Measurements from ENCODE around the gene EMILIN3.

The EMILIN3 gene

DNA sequence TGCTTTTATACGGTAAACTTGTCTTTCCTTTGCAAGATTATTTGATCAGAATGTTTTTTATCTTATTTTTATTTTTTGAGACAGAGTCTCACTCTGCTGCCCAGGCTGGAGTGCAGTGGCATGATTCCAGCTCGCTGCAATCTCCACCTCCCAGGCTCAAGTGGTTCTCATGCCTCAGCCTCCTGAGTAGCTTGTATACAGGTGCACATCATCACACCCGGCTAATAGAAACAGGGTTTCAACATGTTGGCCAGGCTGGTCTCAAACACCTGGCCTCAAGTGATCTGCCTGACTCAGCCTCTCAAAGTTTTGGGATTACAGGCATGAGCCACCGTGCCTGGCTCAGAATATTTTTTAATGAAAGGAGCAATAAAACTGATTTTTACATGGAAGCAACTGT lies 34.9 kb downstream of the EMILIN3 start:
- H3K4me3 ChIP-seq (ENCODE audit: low read length), result no peak overlapping the region
- DNase-seq (ENCODE audit: low read depth), result no peak
- TF ChIP-seq, protein P1, sequence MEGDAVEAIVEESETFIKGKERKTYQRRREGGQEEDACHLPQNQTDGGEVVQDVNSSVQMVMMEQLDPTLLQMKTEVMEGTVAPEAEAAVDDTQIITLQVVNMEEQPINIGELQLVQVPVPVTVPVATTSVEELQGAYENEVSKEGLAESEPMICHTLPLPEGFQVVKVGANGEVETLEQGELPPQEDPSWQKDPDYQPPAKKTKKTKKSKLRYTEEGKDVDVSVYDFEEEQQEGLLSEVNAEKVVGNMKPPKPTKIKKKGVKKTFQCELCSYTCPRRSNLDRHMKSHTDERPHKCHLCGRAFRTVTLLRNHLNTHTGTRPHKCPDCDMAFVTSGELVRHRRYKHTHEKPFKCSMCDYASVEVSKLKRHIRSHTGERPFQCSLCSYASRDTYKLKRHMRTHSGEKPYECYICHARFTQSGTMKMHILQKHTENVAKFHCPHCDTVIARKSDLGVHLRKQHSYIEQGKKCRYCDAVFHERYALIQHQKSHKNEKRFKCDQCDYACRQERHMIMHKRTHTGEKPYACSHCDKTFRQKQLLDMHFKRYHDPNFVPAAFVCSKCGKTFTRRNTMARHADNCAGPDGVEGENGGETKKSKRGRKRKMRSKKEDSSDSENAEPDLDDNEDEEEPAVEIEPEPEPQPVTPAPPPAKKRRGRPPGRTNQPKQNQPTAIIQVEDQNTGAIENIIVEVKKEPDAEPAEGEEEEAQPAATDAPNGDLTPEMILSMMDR (IDR thresholded peaks at IDR 0.05; ENCODE audit: insufficient read depth, low read depth, low read length, missing control alignments), result no peak

DNA sequence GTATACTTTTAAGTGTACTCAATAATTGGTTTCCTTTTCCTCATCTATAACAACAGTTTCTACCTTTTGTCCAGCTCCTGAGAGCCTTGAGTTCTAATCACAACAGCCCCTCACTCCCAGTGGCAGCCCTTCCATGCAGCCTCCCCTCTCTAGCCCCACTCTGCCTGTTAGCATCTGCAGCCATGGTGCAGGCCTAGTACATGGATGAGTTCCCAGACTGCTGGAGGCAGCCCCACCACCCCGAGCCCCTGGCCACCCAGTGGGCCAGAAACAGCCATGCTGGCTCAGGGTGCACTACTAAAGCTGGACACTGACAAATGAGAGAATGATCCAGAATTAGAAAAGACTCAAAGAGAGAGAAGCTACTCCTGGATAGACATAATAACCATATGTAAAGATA lies 35.7 kb downstream of the EMILIN3 start:
- no peak for DNase-seq (ENCODE audit: low read depth)
- TF ChIP-seq, protein P1 (IDR thresholded peaks at IDR 0.05; ENCODE audit: insufficient read depth, low read depth, low read length, missing control alignments), result no peak
- H3K4me3 ChIP-seq (ENCODE audit: low read length), result no peak overlapping the region

DNA sequence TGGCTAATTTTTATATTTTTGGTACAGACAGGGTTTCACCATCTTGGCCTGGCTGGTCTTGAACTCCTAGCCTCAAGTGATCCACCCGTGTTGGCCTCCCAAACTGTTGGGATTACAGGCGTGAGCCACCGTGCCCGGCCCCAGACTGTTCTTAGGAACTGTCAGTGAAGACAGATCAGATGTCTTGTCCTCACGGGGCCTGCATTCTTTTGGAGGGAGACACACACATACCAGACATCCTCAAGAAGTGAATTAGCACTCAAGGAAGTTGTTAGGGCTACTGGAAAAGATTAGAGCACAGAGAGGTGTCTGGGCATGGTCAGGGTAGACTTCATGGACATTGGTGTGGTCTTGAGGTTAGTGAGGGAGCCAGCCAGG lies 36.3 kb downstream of the EMILIN3 start:
- TF ChIP-seq, protein P1 (IDR thresholded peaks at IDR 0.05; ENCODE audit: insufficient read depth, low read depth, low read length, missing control alignments), result no peak
- peak; percentile 25 for DNase-seq (ENCODE audit: low read depth)

DNA sequence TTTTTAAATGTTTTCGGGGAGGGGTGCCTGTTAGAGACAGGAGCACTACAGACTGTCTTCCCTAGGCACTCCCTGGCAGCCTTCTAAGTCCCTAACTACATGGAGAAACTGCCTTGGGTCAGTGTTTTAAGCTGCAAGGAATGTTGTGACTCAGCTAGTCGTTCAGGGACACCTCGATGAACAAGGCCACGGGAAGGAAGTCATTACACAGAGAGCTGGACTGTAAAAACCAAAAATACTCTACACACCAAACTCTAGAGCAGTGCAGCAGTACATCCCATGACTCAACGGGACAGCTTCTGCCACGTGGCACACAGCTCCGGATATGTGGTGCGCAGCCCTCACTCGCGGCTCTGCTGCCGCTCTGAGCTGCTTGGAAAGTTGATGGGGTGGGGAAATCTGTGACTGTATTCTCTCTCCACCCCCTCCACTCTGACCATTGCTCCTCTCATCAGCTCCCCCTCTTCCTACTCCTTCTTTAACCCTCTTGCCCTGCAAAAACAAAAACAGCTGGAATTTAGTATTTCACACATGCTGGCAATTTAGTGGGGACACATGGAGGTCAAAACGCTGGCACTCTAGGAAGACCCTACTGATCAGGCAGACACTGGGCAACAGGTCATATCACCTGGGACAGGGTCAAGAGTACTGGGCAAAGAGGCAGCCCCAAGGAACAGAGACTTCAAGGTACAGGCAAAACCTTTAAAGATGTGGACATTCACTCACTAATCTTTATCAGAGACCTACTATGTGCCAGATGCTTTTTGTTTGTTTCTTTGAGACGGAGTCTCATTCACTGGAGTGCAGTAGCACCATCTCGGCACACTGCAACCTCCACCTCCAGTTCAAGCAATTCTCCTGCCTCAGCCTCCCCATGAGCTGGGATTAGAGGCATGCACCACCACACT lies 36.9 kb downstream of the EMILIN3 start:
- DNase-seq (ENCODE audit: low read depth), result peak; percentile 95
- TF ChIP-seq, protein P1 (IDR thresholded peaks at IDR 0.05; ENCODE audit: insufficient read depth, low read depth, low read length, missing control alignments), result no peak
- no peak overlapping the region for H3K4me3 ChIP-seq (ENCODE audit: low read length)

More for the DNA sequence above, 36.3 kb downstream of the EMILIN3 start:
- H3K4me3 ChIP-seq (ENCODE audit: low read length), result no peak overlapping the region

DNA sequence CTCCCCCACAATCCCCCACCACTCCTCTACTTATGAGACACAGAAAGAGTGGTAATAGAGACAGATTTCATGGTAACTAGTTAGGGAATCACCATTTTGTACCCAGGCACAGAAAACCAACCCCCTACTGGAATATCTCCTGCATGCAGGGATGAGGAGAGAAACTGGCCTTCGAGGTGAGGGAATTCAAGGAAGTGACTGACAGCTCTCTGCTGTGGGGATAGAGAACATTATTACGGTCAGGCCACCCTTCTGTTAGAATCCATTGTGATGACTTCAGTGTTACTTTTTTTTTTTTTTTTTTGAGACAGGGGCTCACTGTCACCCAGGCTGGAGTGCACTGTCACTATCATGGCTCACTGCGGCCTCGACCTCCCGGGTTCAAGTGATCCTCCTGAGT lies 39.4 kb downstream of the EMILIN3 start:
- TF ChIP-seq, protein P1 (IDR thresholded peaks at IDR 0.05; ENCODE audit: insufficient read depth, low read depth, low read length, missing control alignments), result no peak
- H3K4me3 ChIP-seq (ENCODE audit: low read length), result no peak overlapping the region
- no peak for DNase-seq (ENCODE audit: low read depth)

DNA sequence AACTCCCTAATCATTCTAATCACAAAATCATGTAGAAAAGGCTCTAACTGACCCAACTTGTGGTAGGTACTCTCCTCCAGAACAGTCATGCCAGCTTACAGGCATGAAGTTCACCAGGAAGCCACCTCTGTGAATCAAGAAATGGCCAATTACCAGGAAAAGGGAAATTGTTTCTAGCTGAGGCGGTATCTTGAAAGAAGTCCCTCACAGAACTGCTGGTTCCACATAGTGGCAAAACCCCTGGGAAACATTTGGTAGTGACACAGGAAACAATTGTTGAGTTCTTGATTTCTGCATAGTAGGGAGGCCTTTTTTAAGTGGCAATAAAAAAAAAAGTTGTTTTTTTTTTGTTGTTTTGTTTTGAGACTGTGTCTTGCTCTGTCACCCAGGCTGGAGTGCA lies 45.6 kb downstream of the EMILIN3 start:
- DNase-seq (ENCODE audit: low read depth), result no peak
- H3K4me3 ChIP-seq (ENCODE audit: low read length), result no peak overlapping the region
- TF ChIP-seq, protein P1 (IDR thresholded peaks at IDR 0.05; ENCODE audit: insufficient read depth, low read depth, low read length, missing control alignments), result no peak

DNA sequence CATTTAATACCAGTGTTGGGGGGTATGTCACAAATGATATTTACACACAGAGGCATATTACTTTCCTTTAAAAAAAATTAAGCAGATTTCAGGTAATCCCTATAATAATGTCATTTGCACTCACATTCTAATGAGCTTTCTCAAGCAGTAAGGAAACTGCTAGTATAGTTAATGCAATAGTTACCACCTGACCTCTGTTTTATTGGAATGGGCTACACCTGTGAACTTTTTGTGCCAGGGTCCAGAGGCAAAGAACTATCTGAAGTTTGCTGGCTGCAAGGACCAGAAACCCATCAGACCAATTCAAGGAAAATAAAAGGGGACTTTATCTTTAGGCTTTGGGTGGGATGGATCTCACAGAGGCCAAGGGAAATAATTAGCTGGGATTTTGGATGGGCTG lies 46.2 kb downstream of the EMILIN3 start:
- DNase-seq (ENCODE audit: low read depth), result no peak
- TF ChIP-seq, protein P1 (IDR thresholded peaks at IDR 0.05; ENCODE audit: insufficient read depth, low read depth, low read length, missing control alignments), result no peak
- no peak overlapping the region for H3K4me3 ChIP-seq (ENCODE audit: low read length)

Data from epithelial cell of esophagus (primary cell).